Fibroblast of lung (primary cell): Measurements from ENCODE around the gene WTIP. TPM values are rescaled to one million over a fixed set of nuclear protein-coding genes. Genes with fewer than 3 reads are reported as not detected.

Source experiments
- DNase-seq, 2 donors: peaks; one replicate each; pipeline versions ENCODE4 v3.0.0 to v3.0.0-alpha.2; 2010; ENCODE audit warnings: low read depth in 2 of 2
- H2AFZ ChIP-seq: 2 replicates; pipeline ENCODE4 v1.5.1; 2012; ENCODE audit warnings: low read length, control low read depth, inconsistent platforms
- H3K27ac ChIP-seq: 2 replicates; pipeline ENCODE4 v1.5.1; 2011; ENCODE audit warnings: low read length, control low read depth; ENCODE audit not compliant: insufficient read depth
- H3K27me3 ChIP-seq: 2 replicates; pipeline ENCODE4 v1.5.1; 2011; ENCODE audit warnings: mild to moderate bottlenecking, low read length; ENCODE audit not compliant: control insufficient read depth, insufficient read depth
- H3K36me3 ChIP-seq: 2 replicates; pipeline ENCODE4 v1.5.1; 2011; ENCODE audit warnings: low read length; ENCODE audit not compliant: control insufficient read depth, insufficient read depth
- H3K4me1 ChIP-seq: 2 replicates; pipeline ENCODE4 v1.5.1; 2011; ENCODE audit warnings: low read length; ENCODE audit not compliant: control insufficient read depth, insufficient read depth; ENCODE audit errors: extremely low read depth
- H3K4me2 ChIP-seq: 2 replicates; pipeline ENCODE4 v1.5.1; 2011; ENCODE audit warnings: low read length, control low read depth; ENCODE audit not compliant: insufficient read depth; ENCODE audit errors: extremely low read depth
- H3K4me3 ChIP-seq, 4 experiments: fragments of 200-600 bp in 1 of 4; sonication (generic) in 1 of 4; replicated peaks in 1 of 4; 2 replicates each; pipeline ENCODE4 v1.5.1; 2011 to 2016; ENCODE audit warnings: low read length in 4 of 4, low read depth in 3 of 4, mild to moderate bottlenecking in 3 of 4, control low read depth in 2 of 4, inconsistent platforms in 1 of 4, mixed read lengths in 1 of 4; ENCODE audit not compliant: insufficient read depth in 1 of 4; ENCODE audit errors: control extremely low read depth in 1 of 4
- H3K79me2 ChIP-seq: 2 replicates; pipeline ENCODE4 v1.5.1; 2012; ENCODE audit warnings: mild to moderate bottlenecking, low read length, inconsistent platforms; ENCODE audit not compliant: control insufficient read depth, insufficient read depth
- H3K9ac ChIP-seq: 2 replicates; pipeline ENCODE4 v1.5.1; 2011; ENCODE audit warnings: mild to moderate bottlenecking, low read length, control low read depth; ENCODE audit not compliant: insufficient read depth
- H3K9me3 ChIP-seq: 2 replicates; pipeline ENCODE4 v1.5.1; 2012; ENCODE audit warnings: low read depth, low read length; ENCODE audit not compliant: control insufficient read depth, insufficient read depth
- H4K20me1 ChIP-seq: 2 replicates; pipeline ENCODE4 v1.5.1; 2011; ENCODE audit warnings: low read length; ENCODE audit not compliant: control insufficient read depth, insufficient read depth; ENCODE audit errors: extremely low read depth
- CTCF ChIP-seq, 2 donors: IDR thresholded peaks in 1 of 2; conservative IDR thresholded peaks in 1 of 2; 1 replicate in 1 of 2; 2 replicates in 1 of 2; pipeline ENCODE4 v1.5.1; 2011 to 2012; ENCODE audit warnings: low read length in 2 of 2, control low read depth in 1 of 2, inconsistent platforms in 1 of 2, low read depth in 1 of 2, mild to moderate bottlenecking in 1 of 2
- EZH2 ChIP-seq: IDR thresholded peaks from 2 replicates; pipeline ENCODE4 v1.5.1; 2012; ENCODE audit warnings: low read length, control low read depth, mild to moderate bottlenecking; ENCODE audit errors: missing control alignments
- polyA plus RNA-seq, 2 donors: library from polyadenylated mRNA; depleted of rRNA in 1 of 2; stranded (reverse) in 1 of 2; unstranded in 1 of 2; fragments of >200 nt; gene quantifications; 2 replicates each; pipeline ENCODE4 v1.2.1, GENCODE V29; 2011 to 2012; ENCODE audit warnings: missing spikeins in 1 of 2
- total RNA-seq: library from RNA; depleted of rRNA; stranded (reverse); fragments of >200 nt; gene quantifications from 2 replicates; pipeline ENCODE4 v1.2.1, GENCODE V29; 2014

WTIP gene
- total and polyA plus RNA-seq, 2 donors (not counting 1 experiment from before 2014, with no cell fraction given): 18.4 to 49.0 TPM

DNA sequence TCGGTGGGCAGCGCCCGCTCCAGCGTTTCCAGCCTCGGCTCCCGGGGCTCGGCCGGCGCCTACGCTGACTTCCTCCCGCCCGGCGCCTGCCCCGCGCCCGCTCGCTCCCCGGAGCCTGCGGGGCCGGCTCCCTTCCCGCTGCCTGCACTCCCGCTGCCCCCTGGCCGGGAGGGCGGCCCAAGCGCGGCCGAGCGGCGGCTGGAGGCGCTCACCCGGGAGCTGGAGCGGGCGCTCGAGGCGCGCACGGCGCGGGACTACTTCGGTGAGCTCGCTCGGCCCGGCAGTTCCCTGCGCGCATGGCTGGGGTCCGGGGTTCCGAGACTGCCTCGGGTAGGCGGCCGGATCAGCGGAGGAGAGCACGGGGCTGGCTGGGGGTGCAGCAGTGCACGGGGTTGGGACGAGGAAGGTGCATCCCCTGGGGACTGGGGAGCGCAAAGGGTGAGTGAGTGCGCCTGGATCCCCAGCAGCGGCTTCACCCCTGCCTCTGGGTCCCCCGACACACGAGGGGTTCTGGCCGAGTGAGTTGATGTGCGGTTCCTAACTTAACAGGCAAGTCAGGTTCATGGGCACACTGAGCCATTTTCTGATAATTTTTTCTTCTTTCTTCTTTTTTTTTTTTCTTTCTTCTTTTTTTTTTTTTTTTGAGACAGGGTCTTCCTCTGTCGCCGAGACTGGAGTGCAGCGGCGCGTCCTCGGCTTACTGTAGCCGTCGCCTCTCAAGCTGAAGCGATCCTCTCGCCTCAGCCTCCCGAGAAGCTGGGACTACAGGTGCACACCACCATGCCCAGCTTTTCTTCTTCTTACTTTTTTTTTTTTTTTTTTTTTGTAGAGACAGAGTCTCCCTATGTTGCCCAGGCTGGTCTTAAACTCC is 1.1 kb downstream of the WTIP start:
- Histone ChIP-seq H3K4me3 (peak overlapping the region; percentile 66 to 82 (median 75)), H3K9me3 (no peaks in the 10 kb centered on the region), H3K27ac (peak overlapping the region; percentile 32), H3K9ac (peak overlapping the region; percentile 82), H3K79me2 (peaks cover 42% of the 10 kb centered on the region), H3K36me3 (peaks cover 1% of the 10 kb centered on the region), H2AFZ (no peak overlapping the region), H4K20me1 (no peaks in the 10 kb centered on the region), H3K27me3 (no peaks in the 10 kb centered on the region), H3K4me1 (no peaks in the 10 kb centered on the region), H3K4me2 (peak overlapping the region; percentile 92)
- DNase-seq: peak; percentile 39 to 61
- TF ChIP-seq EZH2 (no peak), CTCF (conservative IDR thresholded peaks at IDR 0.05 in 1 of 2, IDR thresholded peaks at IDR 0.05 in 1 of 2; ENCODE audit: low read depth in 1 of 2, low read length in 2 of 2) (no peak)

- Histone ChIP-seq H3K4me3 (no peak overlapping the region), H3K27me3 (no peaks in the 10 kb centered on the region), H3K79me2 (peaks cover 49% of the 10 kb centered on the region), H3K9me3 (no peaks in the 10 kb centered on the region), H3K9ac (no peak overlapping the region), H2AFZ (no peak overlapping the region), H3K36me3 (peaks cover 1% of the 10 kb centered on the region), H3K4me2 (peak overlapping the region; percentile 13), H3K4me1 (no peaks in the 10 kb centered on the region), H4K20me1 (no peaks in the 10 kb centered on the region), H3K27ac (no peak overlapping the region)
- DNase-seq: no peak
- TF ChIP-seq EZH2: no peak
- TF ChIP-seq CTCF (conservative IDR thresholded peaks at IDR 0.05 in 1 of 2, IDR thresholded peaks at IDR 0.05 in 1 of 2; ENCODE audit: low read depth in 1 of 2, low read length in 2 of 2): no peak
These were observed 2.8 kb downstream of the WTIP start for GRCh38 chr19:34484328-34484727.

DNA sequence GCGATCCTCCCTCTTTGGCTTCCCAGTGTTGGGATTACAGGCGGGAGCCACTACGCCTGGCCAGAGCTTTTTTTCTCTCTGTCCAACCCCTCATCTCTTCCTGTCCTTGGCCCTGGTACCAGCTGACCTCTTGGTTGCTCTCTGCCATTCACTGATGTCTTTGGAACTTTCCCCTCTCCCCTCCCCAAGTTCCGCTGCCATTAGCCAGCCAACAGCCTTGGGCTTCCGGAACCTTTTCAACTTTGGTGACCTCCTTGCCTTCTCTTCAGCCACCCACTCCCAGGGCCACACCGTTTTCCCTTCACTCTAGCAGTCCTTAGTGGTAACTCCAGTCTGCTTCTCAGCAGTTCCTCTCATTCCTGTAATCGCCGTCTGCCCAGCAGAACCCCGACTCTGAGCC is 4.3 kb downstream of the WTIP start:
- Histone ChIP-seq H3K27me3 (no peaks in the 10 kb centered on the region), H3K9me3 (no peaks in the 10 kb centered on the region), H3K4me3 (no peak overlapping the region), H3K4me2 (no peak overlapping the region), H2AFZ (no peak overlapping the region), H4K20me1 (no peaks in the 10 kb centered on the region), H3K79me2 (peaks cover 50% of the 10 kb centered on the region), H3K9ac (no peak overlapping the region), H3K27ac (no peak overlapping the region), H3K4me1 (no peaks in the 10 kb centered on the region), H3K36me3 (peaks cover 6% of the 10 kb centered on the region)
- DNase-seq: no peak
- TF ChIP-seq CTCF (conservative IDR thresholded peaks at IDR 0.05 in 1 of 2, IDR thresholded peaks at IDR 0.05 in 1 of 2; ENCODE audit: low read depth in 1 of 2, low read length in 2 of 2) (no peak), EZH2 (no peak)
